CD14-positive monocyte (primary cell): ENCODE data around the gene ASIC2. TPM values are rescaled to one million over a fixed set of nuclear protein-coding genes. Genes with fewer than 3 reads are reported as not detected.

ENCODE experiments used
- DNase-seq, 3 donors: peaks; one replicate each; pipeline ENCODE4 v3.0.0-alpha.2; 2011 to 2022
- H2AFZ ChIP-seq: 2 replicates; pipeline ENCODE4 v1.6.0; 2012; ENCODE audit warnings: mild to moderate bottlenecking, low read depth, low read length, inconsistent platforms; ENCODE audit not compliant: insufficient read depth, poor library complexity, severe bottlenecking
- H3K27ac ChIP-seq, 2 donors: 1 replicate in 1 of 2; 2 replicates in 1 of 2; pipeline ENCODE4 v1.5.1; 2012 to 2013; ENCODE audit warnings: low read length in 2 of 2, control low read depth in 1 of 2, inconsistent platforms in 1 of 2, low read depth in 1 of 2, mild to moderate bottlenecking in 1 of 2
- H3K27me3 ChIP-seq, 2 donors: one replicate each; pipeline versions ENCODE4 v1.6.0 to v1.6.1; 2011 to 2013; ENCODE audit warnings: low read length in 2 of 2; ENCODE audit not compliant: control insufficient read depth in 2 of 2, insufficient read depth in 2 of 2
- H3K36me3 ChIP-seq, 2 donors: replicated peaks in 1 of 2; 1 replicate in 1 of 2; 2 replicates in 1 of 2; pipeline versions ENCODE4 v1.5.1 to v1.6.1; 2012 to 2013; ENCODE audit warnings: low read length in 2 of 2, control low read depth in 1 of 2, inconsistent platforms in 1 of 2, mild to moderate bottlenecking in 1 of 2; ENCODE audit not compliant: insufficient read depth in 2 of 2, control insufficient read depth in 1 of 2
- H3K4me1 ChIP-seq, 2 donors: 1 replicate in 1 of 2; 2 replicates in 1 of 2; pipeline versions ENCODE4 v1.5.1 to v1.6.1; 2012 to 2013; ENCODE audit warnings: low read length in 2 of 2, control low read depth in 1 of 2, inconsistent platforms in 1 of 2, mild to moderate bottlenecking in 1 of 2, moderate library complexity in 1 of 2; ENCODE audit not compliant: insufficient read depth in 2 of 2, control insufficient read depth in 1 of 2
- H3K4me2 ChIP-seq: replicated peaks from 2 replicates; pipeline ENCODE3; 2012; ENCODE audit warnings: low read length, moderate library complexity, mild to moderate bottlenecking; ENCODE audit not compliant: poor library complexity, severe bottlenecking; ENCODE audit errors: extremely low read depth
- H3K4me3 ChIP-seq, 3 experiments: fragments of 200-600 bp in 1 of 3; sonication (generic) in 1 of 3; replicated peaks in 1 of 3; 1 replicate in 2 of 3; 2 replicates in 1 of 3; pipeline ENCODE4 v1.5.1; 2011 to 2013; ENCODE audit warnings: low read length in 3 of 3, mild to moderate bottlenecking in 3 of 3, control low read depth in 2 of 3, low read depth in 2 of 3, inconsistent platforms in 1 of 3, moderate library complexity in 1 of 3
- H3K79me2 ChIP-seq: 2 replicates; pipeline ENCODE4 v1.6.0; 2012; ENCODE audit warnings: mild to moderate bottlenecking, control low read depth, inconsistent platforms, low read length, moderate library complexity; ENCODE audit not compliant: insufficient read depth
- H3K9ac ChIP-seq: 2 replicates; pipeline ENCODE4 v1.6.0; 2017; ENCODE audit warnings: low read length, mild to moderate bottlenecking; ENCODE audit not compliant: insufficient read depth, poor library complexity, severe bottlenecking
- H3K9me3 ChIP-seq, 2 donors: replicated peaks in 1 of 2; 1 replicate in 1 of 2; 2 replicates in 1 of 2; pipeline versions ENCODE4 v1.5.1 to v1.6.1; 2012 to 2013; ENCODE audit warnings: low read length in 2 of 2, control low read depth in 1 of 2; ENCODE audit not compliant: control insufficient read depth in 1 of 2, insufficient read depth in 1 of 2
- H4K20me1 ChIP-seq: 2 replicates; pipeline ENCODE4 v1.6.0; 2012; ENCODE audit warnings: mild to moderate bottlenecking, low read length, control low read depth, moderate library complexity; ENCODE audit not compliant: insufficient read depth
- H3K27ac Mint-ChIP-seq, 7 donors: one replicate each; pipeline ENCODE4 v1.8.0; 2020; ENCODE audit warnings: mild to moderate bottlenecking in 7 of 7, mixed read lengths in 7 of 7, moderate library complexity in 6 of 7, inconsistent platforms in 2 of 7
- H3K27me3 Mint-ChIP-seq, 3 donors: one replicate each; pipeline ENCODE4 v1.8.0; 2021 to 2022; ENCODE audit warnings: low read depth in 3 of 3, mild to moderate bottlenecking in 3 of 3, mixed read lengths in 3 of 3, moderate library complexity in 3 of 3, inconsistent platforms in 1 of 3
- H3K36me3 Mint-ChIP-seq, 2 donors: one replicate each; pipeline ENCODE4 v1.8.0; 2020; ENCODE audit warnings: mixed read lengths in 2 of 2, inconsistent platforms in 1 of 2, mild to moderate bottlenecking in 1 of 2
- H3K4me1 Mint-ChIP-seq: one replicate; pipeline ENCODE4 v1.8.0; 2020; ENCODE audit warnings: mild to moderate bottlenecking, mixed read lengths
- H3K4me3 Mint-ChIP-seq, 2 donors: one replicate each; pipeline ENCODE4 v1.8.0; 2020; ENCODE audit warnings: mild to moderate bottlenecking in 2 of 2, mixed read lengths in 2 of 2, moderate library complexity in 1 of 2
- H3K9me3 Mint-ChIP-seq, 7 donors: one replicate each; pipeline ENCODE4 v1.8.0; 2020 to 2022; ENCODE audit warnings: mixed read lengths in 7 of 7, mild to moderate bottlenecking in 6 of 7, moderate library complexity in 6 of 7, inconsistent platforms in 2 of 7
- WGBS: methylation state at CpG from one replicate; pipeline ENCODE4 v1.1.5; 2013; ENCODE audit warnings: missing lambda C conversion rate; ENCODE audit not compliant: insufficient coverage; 5-methylcytosine and 5-hydroxymethylcytosine counted together
- intact Hi-C, 2 donors: fragments of 100-400 bp; cut with micrococcal nuclease; formaldehyde crosslinking; loops; one replicate each; pipeline versions ENCODE4 v1.15.0 to v1.15.1; 2023
- polyA plus RNA-seq, 3 donors: library from polyadenylated mRNA; depleted of rRNA in 1 of 3; unstranded in 2 of 3; stranded (reverse) in 1 of 3; fragments of 300-500 nt in 2 of 3; fragments of >200 nt in 1 of 3; fragmentation: Illumina TruSeq in 2 of 3; gene quantifications; 1 replicate in 2 of 3; 2 replicates in 1 of 3; pipeline ENCODE4 v1.2.3, GENCODE V29; 2012 to 2021
- TF ChIP-seq, protein P1 (sequence below): fragments of 200-600 bp; IDR thresholded peaks from one replicate; pipeline ENCODE4 v1.8.0; 2022; ENCODE audit warnings: antibody characterized with exemption, mild to moderate bottlenecking

Gene ASIC2
- polyA plus RNA-seq, 3 donors = not detected

DNA sequence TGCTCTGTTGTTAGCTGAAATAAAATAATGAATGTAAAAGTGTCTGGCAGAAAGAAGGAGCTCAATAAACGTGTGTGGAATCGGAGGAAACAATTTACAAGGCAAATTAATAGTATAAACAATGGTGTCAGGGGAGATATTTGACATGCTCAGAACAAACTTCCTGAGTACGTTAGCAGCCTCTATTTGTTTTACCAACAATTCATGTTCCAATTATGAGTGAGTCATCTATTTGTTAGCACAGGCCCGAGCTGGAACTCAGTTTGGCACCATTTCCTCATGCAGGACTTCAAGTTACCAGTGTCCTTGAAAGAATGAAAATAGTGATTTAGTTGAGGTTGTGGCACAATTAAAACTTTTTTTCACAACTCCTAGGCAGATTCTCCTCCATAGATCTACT lies 9.1 kb downstream of the ASIC2 start:
- Mint-ChIP-seq H3K4me3 (no peak overlapping the region), H3K36me3 (no peaks in the 10 kb centered on the region), H3K4me1 (no peaks in the 10 kb centered on the region), H3K27ac (no peak overlapping the region), H3K27me3 (peaks cover 7 to 26% (median 22%) of the 10 kb centered on the region in 3 donors), H3K9me3 (no peaks in the 10 kb centered on the region)
- H3K4me3 ChIP-seq = no peak overlapping the region
- no peak overlapping the region for H3K27ac ChIP-seq
- intact Hi-C loops = no loop called here
- no peak overlapping the region for H2AFZ ChIP-seq
- TF ChIP-seq, protein P1, sequence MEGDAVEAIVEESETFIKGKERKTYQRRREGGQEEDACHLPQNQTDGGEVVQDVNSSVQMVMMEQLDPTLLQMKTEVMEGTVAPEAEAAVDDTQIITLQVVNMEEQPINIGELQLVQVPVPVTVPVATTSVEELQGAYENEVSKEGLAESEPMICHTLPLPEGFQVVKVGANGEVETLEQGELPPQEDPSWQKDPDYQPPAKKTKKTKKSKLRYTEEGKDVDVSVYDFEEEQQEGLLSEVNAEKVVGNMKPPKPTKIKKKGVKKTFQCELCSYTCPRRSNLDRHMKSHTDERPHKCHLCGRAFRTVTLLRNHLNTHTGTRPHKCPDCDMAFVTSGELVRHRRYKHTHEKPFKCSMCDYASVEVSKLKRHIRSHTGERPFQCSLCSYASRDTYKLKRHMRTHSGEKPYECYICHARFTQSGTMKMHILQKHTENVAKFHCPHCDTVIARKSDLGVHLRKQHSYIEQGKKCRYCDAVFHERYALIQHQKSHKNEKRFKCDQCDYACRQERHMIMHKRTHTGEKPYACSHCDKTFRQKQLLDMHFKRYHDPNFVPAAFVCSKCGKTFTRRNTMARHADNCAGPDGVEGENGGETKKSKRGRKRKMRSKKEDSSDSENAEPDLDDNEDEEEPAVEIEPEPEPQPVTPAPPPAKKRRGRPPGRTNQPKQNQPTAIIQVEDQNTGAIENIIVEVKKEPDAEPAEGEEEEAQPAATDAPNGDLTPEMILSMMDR = no peak
- H3K27me3 ChIP-seq = peaks cover 2 to 12% of the 10 kb centered on the region in 2 donors
- H4K20me1 ChIP-seq = no peaks in the 10 kb centered on the region
- no peaks in the 10 kb centered on the region for H3K79me2 ChIP-seq
- no CpG with 5 or more reads among the region's 4 CpGs for WGBS
- DNase-seq = no peak
- no peaks in the 10 kb centered on the region for H3K4me1 ChIP-seq
- no peak overlapping the region for H3K9ac ChIP-seq
- H3K36me3 ChIP-seq = no peaks in the 10 kb centered on the region
- H3K9me3 ChIP-seq = no peaks in the 10 kb centered on the region
- no peak overlapping the region for H3K4me2 ChIP-seq

DNA sequence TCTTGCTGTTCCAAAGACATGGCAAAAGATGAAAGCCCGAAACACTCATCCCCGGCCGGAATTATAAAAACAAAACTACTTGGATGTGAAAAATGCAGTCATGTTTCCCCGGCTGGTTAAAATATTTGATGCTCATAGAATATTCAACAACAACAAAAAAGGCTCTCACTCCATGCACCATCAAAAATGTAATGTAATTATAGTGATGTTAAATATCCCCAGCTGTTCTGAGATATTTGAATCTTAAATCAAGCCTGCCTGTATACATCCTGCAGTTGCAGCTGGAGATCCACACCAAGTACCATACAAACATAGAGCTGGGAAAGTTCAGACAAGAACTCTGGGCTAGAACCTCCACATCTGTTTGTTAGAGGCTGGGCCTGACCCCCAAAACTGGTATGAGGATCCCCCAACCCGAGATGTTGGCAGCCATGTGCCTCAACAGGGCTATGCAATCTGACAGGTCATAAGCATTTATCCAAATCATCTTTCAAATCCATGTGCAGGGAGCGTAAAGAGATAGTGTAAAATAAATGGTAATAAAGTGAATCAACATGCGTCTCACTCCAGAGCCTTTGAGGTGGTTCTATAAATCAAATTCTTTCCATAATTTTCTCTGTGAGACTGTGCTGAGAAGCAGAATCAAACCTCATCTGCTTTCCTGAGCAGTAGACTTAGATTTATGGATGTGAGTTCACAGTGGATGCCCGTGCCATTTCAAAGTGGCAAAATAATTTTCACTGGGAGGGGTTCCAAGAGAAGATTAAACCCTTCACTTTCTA lies 12.7 kb downstream of the ASIC2 start:
- no peak overlapping the region for H3K27ac Mint-ChIP-seq
- intact Hi-C loops = no loop called here
- H3K9me3 ChIP-seq = no peaks in the 10 kb centered on the region
- no peaks in the 10 kb centered on the region for H3K4me1 ChIP-seq
- no peak overlapping the region for H3K9ac ChIP-seq
- no peaks in the 10 kb centered on the region for H3K36me3 ChIP-seq
- no peaks in the 10 kb centered on the region for H3K27me3 ChIP-seq
- H3K4me3 ChIP-seq = no peak overlapping the region
- H3K4me2 ChIP-seq = no peak overlapping the region
- no peaks in the 10 kb centered on the region for H3K36me3 Mint-ChIP-seq
- H3K4me1 Mint-ChIP-seq = no peaks in the 10 kb centered on the region
- no peaks in the 10 kb centered on the region for H3K9me3 Mint-ChIP-seq
- DNase-seq = no peak
- H3K79me2 ChIP-seq = no peaks in the 10 kb centered on the region
- no peak overlapping the region for H2AFZ ChIP-seq
- H3K27ac ChIP-seq = no peak overlapping the region
- H3K27me3 Mint-ChIP-seq = peaks cover 0 to 12% (median 11%) of the 10 kb centered on the region in 3 donors
- WGBS = no CpG with 5 or more reads among the region's 8 CpGs
- H4K20me1 ChIP-seq = no peaks in the 10 kb centered on the region
- TF ChIP-seq, protein P1 = no peak
- no peak overlapping the region for H3K4me3 Mint-ChIP-seq
